GM12892 (cell line): ENCODE results near the gene DGKE.

Experiments
- DNase-seq: peaks from one replicate; pipeline ENCODE4 v3.0.0; 2011; ENCODE audit not compliant: insufficient read length
- FAIRE-seq: peaks from 2 replicates; lab custom pipeline; 2011; peaks lifted over from hg19 to GRCh38; lab: Jason Lieb, UNC
- POLR2A ChIP-seq: IDR thresholded peaks from 2 replicates; pipeline ENCODE4 v1.6.1; 2011; ENCODE audit warnings: low read depth, low read length, control low read depth
- POLR2AphosphoS5 ChIP-seq: IDR thresholded peaks from 2 replicates; pipeline ENCODE4 v1.6.1; 2011; ENCODE audit warnings: low read depth, low read length, control low read depth
- TAF1 ChIP-seq: IDR thresholded peaks from 2 replicates; pipeline ENCODE4 v1.6.1; 2011; ENCODE audit warnings: low read depth, mild to moderate bottlenecking, control low read depth, low read length, borderline replicate concordance

Gene DGKE

GRCh38 chr17:56863974-56864373, 30.0 kb downstream of the DGKE start:
- DNase-seq (no peak), FAIRE-seq (no peak)
- TF ChIP-seq POLR2AphosphoS5 (no peak), POLR2A (no peak), TAF1 (no peak)

GRCh38 chr17:56866076-56866475, 32.1 kb downstream of the DGKE start:
- DNase-seq (no peak), FAIRE-seq (no peak)
- no peak for TF ChIP-seq POLR2A
- TF ChIP-seq TAF1: no peak
- TF ChIP-seq POLR2AphosphoS5: no peak

- DNase-seq: no peak
- no peak for TF ChIP-seq POLR2AphosphoS5
- TF ChIP-seq POLR2A: no peak
- no peak for TF ChIP-seq TAF1
- FAIRE-seq: no peak
Observed at GRCh38 chr17:56866496-56866895, 32.5 kb downstream of the DGKE start.

DNA sequence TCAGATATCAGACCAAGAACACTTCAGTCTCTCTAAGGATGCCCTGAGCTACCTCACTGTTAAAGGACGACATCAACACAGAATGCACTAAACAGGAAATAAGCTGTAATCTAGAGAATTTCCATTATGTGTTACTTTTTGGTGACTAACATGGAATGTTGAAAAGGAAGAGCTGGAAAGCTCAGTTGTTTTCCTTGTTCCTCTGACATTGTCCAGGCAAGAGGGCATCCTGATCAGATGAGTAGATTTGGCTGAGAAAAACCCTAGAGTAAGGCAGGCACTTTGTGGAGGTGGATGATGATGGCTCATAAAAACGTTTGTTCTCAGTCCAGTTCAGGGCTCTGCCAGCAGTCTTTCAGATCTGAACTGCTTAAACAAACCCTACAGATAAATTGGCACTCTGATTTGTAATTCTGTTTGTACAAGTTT, 34.0 kb downstream of the DGKE start:
- no peak for DNase-seq
- TF ChIP-seq POLR2AphosphoS5 (no peak), POLR2A (no peak), TAF1 (no peak)
- no peak for FAIRE-seq

GRCh38 chr17:56868716-56869115, 34.8 kb downstream of the DGKE start:
- DNase-seq (no peak), FAIRE-seq (peak; percentile 17)
- TF ChIP-seq POLR2A: no peak

- no peak for DNase-seq
- no peak for FAIRE-seq
- no peak for TF ChIP-seq POLR2AphosphoS5
- no peak for TF ChIP-seq POLR2A
- TF ChIP-seq TAF1: no peak
Observed at GRCh38 chr17:56870081-56870651, 36.2 kb downstream of the DGKE start.

GRCh38 chr17:56876766-56877179, 42.8 kb downstream of the DGKE start:
- DNase-seq (no peak), FAIRE-seq (no peak)
- TF ChIP-seq TAF1 (no peak), POLR2AphosphoS5 (no peak), POLR2A (no peak)

GRCh38 chr17:56879280-56879679, 45.3 kb downstream of the DGKE start:
- no peak for DNase-seq
- TF ChIP-seq TAF1 (no peak), POLR2A (no peak), POLR2AphosphoS5 (no peak)
- FAIRE-seq: no peak

- no peak for FAIRE-seq
- TF ChIP-seq POLR2A (no peak), POLR2AphosphoS5 (no peak), TAF1 (no peak)
- no peak for DNase-seq
Observed at GRCh38 chr17:56880133-56880532, 46.2 kb downstream of the DGKE start.

DNA sequence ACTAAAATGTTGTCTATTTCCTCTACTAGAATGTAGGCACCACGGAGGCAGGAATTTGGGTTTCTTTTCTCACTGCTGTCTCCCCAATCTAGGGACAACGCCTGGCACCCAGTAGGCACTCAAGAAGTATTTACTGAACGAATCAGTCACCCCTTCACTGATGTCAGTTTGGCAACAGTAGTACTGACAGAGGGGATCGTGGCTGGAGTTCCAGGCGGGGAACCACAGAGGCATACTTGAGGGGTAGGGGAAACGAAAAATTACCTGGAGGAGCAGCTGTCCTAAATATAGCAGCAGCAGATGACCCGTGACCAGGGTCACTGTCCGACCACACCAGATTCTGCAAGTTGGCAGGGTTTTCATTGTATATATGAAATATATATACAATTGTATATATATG, 46.6 kb downstream of the DGKE start:
- DNase-seq: no peak
- TF ChIP-seq TAF1: no peak
- no peak for TF ChIP-seq POLR2AphosphoS5
- no peak for TF ChIP-seq POLR2A
- FAIRE-seq: no peak

- no peak for TF ChIP-seq TAF1
- TF ChIP-seq POLR2AphosphoS5: no peak
- TF ChIP-seq POLR2A: no peak
- no peak for FAIRE-seq
- DNase-seq: no peak
Observed at GRCh38 chr17:56881685-56882295, 47.8 kb downstream of the DGKE start.

DNA sequence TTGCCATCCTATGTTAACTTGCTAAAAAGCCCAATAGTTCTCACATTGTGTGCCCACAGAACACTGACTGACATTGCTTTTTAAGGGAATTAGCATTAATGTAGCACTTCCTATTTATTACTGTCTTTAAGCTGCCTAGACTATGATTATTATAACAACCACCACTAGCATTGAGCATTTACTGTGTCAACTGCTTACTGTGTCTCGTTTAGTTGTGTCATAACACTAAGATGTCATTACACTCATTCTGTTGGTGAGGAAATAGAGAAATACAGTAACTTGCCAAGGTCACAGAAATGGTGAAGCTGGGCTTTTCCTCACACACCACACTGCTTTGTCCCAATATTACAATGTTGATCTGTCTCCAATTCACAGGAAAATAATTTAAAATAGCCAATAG, 49.7 kb downstream of the DGKE start:
- FAIRE-seq: no peak
- no peak for DNase-seq
- no peak for TF ChIP-seq POLR2AphosphoS5
- no peak for TF ChIP-seq POLR2A
- TF ChIP-seq TAF1: no peak
